AG08396 (cell line): Measurements from ENCODE around the gene OR5D13.

Experiments
- DNase-seq: peaks from one replicate; pipeline ENCODE4 v3.0.0; 2012; ENCODE audit warnings: low spot score, mixed read lengths

Gene OR5D13

DNA sequence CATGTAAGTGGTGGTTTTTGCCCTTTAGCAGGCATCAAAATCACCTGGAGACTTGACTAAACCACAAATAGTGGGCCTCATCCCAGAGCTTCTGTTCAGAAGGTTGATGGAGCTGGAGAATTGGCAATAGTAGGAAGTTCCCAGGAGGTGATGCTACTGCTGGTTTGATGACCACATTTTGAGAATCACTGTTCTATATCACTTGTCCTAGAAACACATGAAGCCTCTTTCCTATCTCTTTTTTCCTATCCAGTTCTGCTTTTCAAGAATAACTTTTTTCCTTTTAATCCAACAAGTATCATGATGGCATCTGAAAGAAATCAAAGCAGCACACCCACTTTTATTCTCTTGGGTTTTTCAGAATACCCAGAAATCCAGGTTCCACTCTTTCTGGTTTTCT is at the start of gene OR5D13:
Gene OR5D13 (plus strand): TSS at position 301 of the 400 bp plus-strand sequence. CDS start 0 bp downstream, at position 301.
- no peak for DNase-seq

GRCh38 chr11:55726715-55727324 is 46.4 kb upstream of the OR5D13 start:
- no peak for DNase-seq

DNA sequence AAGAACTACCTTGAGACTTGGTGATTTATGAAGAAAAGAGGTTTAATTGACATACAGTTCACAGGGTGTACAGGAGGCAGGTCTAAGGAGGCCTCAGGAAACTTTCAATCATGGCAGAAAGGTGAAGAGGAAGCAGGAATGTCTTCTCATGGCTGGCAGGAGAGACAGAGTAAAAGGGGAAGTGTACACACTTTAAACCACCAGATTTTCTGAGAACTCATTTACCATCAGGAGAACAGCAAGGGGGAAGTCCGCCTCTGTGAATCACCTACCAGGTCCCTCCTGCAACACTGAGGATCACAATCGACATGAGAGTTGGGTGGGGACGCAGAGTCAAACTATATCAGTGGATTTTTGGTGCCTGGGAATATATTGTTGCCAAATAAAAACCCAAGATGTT is 40.3 kb upstream of the OR5D13 start:
- no peak for DNase-seq

DNA sequence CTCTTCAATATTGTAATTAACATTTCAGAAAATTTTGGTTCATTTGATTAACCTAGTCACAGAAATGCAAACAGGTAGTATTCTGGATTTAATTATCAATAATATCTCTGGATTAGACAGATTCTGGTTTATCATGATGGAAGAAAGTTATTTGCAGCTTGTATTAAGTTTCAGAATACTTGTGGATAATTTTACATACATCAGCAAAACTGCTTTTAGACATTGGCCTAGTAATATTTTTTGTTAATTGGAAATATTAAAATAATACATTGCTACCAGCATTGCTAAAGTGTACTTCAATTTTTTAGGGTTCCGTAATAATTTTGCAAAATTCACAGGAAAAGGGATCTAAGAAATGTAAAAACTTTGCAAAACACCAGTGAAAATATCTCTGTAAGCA is 18.4 kb downstream of the OR5D13 start:
- no peak for DNase-seq

- DNase-seq: no peak
These were observed 20.1 kb downstream of the OR5D13 start for GRCh38 chr11:55793321-55793720.

- no peak for DNase-seq
These were observed 22.0 kb downstream of the OR5D13 start, which contains the start of gene OR5D14 for GRCh38 chr11:55795256-55795655. Gene OR5D14 (plus strand): TSS chr11:55795556. CDS start chr11:55795556, 0 bp downstream.

DNA sequence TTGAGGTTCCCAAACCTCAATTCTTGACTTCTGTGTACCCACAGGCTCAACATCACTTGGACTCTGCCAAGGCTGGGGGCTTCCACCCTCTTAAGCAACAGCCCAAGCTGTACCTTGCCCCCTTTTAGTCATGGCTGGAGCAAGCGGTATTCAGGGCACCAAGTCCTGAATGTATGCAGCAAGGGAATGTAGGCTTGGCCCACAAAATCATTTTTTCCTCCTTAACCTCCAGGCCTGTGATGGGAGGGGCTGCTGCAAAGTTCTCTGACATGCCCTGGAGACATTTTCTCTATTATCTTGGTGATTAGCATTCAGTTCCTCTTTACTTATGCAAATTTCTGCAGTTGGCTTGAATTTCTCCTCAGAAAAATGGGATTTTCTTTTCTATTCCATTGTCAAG is 33.0 kb downstream of the OR5D13 start:
- no peak for DNase-seq

- DNase-seq: no peak
These were observed 37.8 kb downstream of the OR5D13 start, which contains the start of gene OR5L1 for GRCh38 chr11:55811067-55811466. Gene OR5L1 (plus strand): TSS chr11:55811367. CDS start chr11:55811467, 100 bp downstream.

DNA sequence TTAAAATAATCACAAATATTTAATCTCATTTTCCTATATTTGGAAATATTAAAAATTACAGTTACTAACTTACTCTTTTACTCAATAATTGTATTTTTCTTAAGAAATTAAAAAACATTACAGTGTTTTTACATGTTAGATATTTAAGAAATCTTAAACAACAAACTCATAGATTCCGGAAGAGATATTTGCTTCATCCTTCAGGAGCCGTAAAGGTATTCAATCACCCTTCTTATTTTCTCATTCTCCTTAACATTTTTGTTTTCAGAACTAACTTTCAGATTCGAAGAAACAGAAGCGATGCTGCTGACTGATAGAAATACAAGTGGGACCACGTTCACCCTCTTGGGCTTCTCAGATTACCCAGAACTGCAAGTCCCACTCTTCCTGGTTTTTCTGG is 46.1 kb downstream of the OR5D13 start, which contains the start of gene OR5D18:
Gene OR5D18 (plus strand): TSS at position 301 of the 400 bp plus-strand sequence. CDS start 0 bp downstream, at position 301.
- no peak for DNase-seq
